Thyroid gland (tissue), 4 donors: ENCODE results near the gene ZNF383.

Experiments used
- CTCF ChIP-seq, 6 experiments: fragments of 200-600 bp in 3 of 6; fragments of 450-650 bp in 3 of 6; sonication (generic) in 3 of 6; IDR thresholded peaks; one replicate each; pipeline ENCODE4 v1.5.1; 2016 to 2019; ENCODE audit warnings: antibody characterized with exemption in 6 of 6, mild to moderate bottlenecking in 2 of 6, inconsistent platforms in 1 of 6, moderate library complexity in 1 of 6
- POLR2A ChIP-seq, 2 donors: fragments of 450-650 bp; IDR thresholded peaks; one replicate each; pipeline ENCODE4 v1.6.1; 2017; ENCODE audit warnings: antibody characterized with exemption in 2 of 2, mild to moderate bottlenecking in 2 of 2, moderate library complexity in 1 of 2

- no peak for TF ChIP-seq CTCF (IDR thresholded peaks at IDR 0.05)
- TF ChIP-seq POLR2A (IDR thresholded peaks at IDR 0.05), result peak; percentile 56 to 83
Observed at GRCh38 chr19:37251308-37252229, 33.6 kb downstream of the ZNF383 start.
